Mesenchymal stem cell (in vitro differentiated cells and primary cell): ENCODE measurements around the gene ARHGAP32.
"Not testable (repeated sequence)": the region's sequence is repeated elsewhere in the genome, so short reads cannot be mapped to it uniquely, and the experiment has no call there.

Source experiments
- DNase-seq: peaks from one replicate; pipeline ENCODE4 v3.0.0-alpha.2; 2013
- H2AFZ ChIP-seq: one replicate; pipeline ENCODE4 v1.6.1; 2013; ENCODE audit warnings: low read depth, mild to moderate bottlenecking, control low read depth, inconsistent platforms, low read length, moderate library complexity
- H2AK5ac ChIP-seq: 2 replicates; pipeline ENCODE4 v1.6.1; 2013; ENCODE audit warnings: low read length, moderate library complexity, mild to moderate bottlenecking, inconsistent platforms; ENCODE audit not compliant: severe bottlenecking
- H2BK120ac ChIP-seq: one replicate; pipeline ENCODE4 v1.6.1; 2013; ENCODE audit warnings: low read depth, mild to moderate bottlenecking, inconsistent platforms, low read length, moderate library complexity
- H2BK12ac ChIP-seq, 2 experiments: one replicate each; pipeline ENCODE4 v1.6.1; 2013; ENCODE audit warnings: inconsistent platforms in 2 of 2, low read length in 2 of 2, mild to moderate bottlenecking in 2 of 2, moderate library complexity in 2 of 2, control low read depth in 1 of 2
- H2BK15ac ChIP-seq: one replicate; pipeline ENCODE4 v1.6.1; 2013; ENCODE audit warnings: mild to moderate bottlenecking, low read depth, inconsistent platforms; ENCODE audit not compliant: poor library complexity, severe bottlenecking
- H2BK5ac ChIP-seq: 2 replicates; pipeline ENCODE4 v1.6.1; 2013; ENCODE audit warnings: low read depth, mild to moderate bottlenecking, low read length, control low read depth, inconsistent platforms; ENCODE audit not compliant: poor library complexity, severe bottlenecking
- H3K14ac ChIP-seq, 2 experiments: one replicate each; pipeline ENCODE4 v1.6.1; 2013; ENCODE audit warnings: inconsistent platforms in 2 of 2, low read length in 2 of 2, control low read depth in 1 of 2, mild to moderate bottlenecking in 1 of 2, moderate library complexity in 1 of 2
- H3K18ac ChIP-seq, 2 experiments: one replicate each; pipeline ENCODE4 v1.6.1; 2013; ENCODE audit warnings: inconsistent platforms in 2 of 2, low read length in 2 of 2, control low read depth in 1 of 2, low read depth in 1 of 2, mild to moderate bottlenecking in 1 of 2
- H3K23ac ChIP-seq, 2 experiments: one replicate each; pipeline ENCODE4 v1.6.1; 2013; ENCODE audit warnings: inconsistent platforms in 2 of 2, low read length in 2 of 2, mild to moderate bottlenecking in 2 of 2, moderate library complexity in 2 of 2, control low read depth in 1 of 2
- H3K27ac ChIP-seq: 2 replicates; pipeline ENCODE4 v1.5.1; 2013; ENCODE audit warnings: mild to moderate bottlenecking, moderate library complexity, low read length, control low read depth, inconsistent platforms; ENCODE audit not compliant: poor library complexity, severe bottlenecking
- H3K27me3 ChIP-seq, 2 experiments: 2 replicates each; pipeline versions ENCODE4 v1.6.1 to v1.7.0; 2013; ENCODE audit warnings: low read length in 2 of 2, mild to moderate bottlenecking in 2 of 2, moderate library complexity in 2 of 2, control low read depth in 1 of 2, inconsistent platforms in 1 of 2; ENCODE audit not compliant: control insufficient read depth in 1 of 2, insufficient read depth in 1 of 2
- H3K36me3 ChIP-seq, 2 experiments: 2 replicates each; pipeline versions ENCODE4 v1.6.1 to v1.7.0; 2013; ENCODE audit warnings: low read length in 2 of 2, control low read depth in 1 of 2, inconsistent platforms in 1 of 2, low read depth in 1 of 2, mild to moderate bottlenecking in 1 of 2; ENCODE audit not compliant: insufficient read depth in 2 of 2, control insufficient read depth in 1 of 2
- H3K4ac ChIP-seq, 2 experiments: one replicate each; pipeline ENCODE4 v1.6.1; 2013; ENCODE audit warnings: inconsistent platforms in 2 of 2, low read length in 2 of 2, mild to moderate bottlenecking in 2 of 2, moderate library complexity in 2 of 2, control low read depth in 1 of 2, low read depth in 1 of 2
- H3K4me1 ChIP-seq: 2 replicates; pipeline ENCODE4 v1.6.1; 2013; ENCODE audit warnings: low read depth, low read length, control low read depth; ENCODE audit not compliant: control insufficient read depth, insufficient read depth
- H3K4me2 ChIP-seq: 2 replicates; pipeline ENCODE4 v1.6.1; 2013; ENCODE audit warnings: low read length, mild to moderate bottlenecking, inconsistent platforms; ENCODE audit not compliant: poor library complexity, severe bottlenecking
- H3K4me3 ChIP-seq, 2 experiments: 2 replicates each; pipeline versions ENCODE4 v1.5.1 to v1.7.0; 2013; ENCODE audit warnings: low read length in 2 of 2, mild to moderate bottlenecking in 2 of 2, control low read depth in 1 of 2, low read depth in 1 of 2; ENCODE audit not compliant: insufficient read depth in 1 of 2
- H3K79me1 ChIP-seq: replicated peaks from 2 replicates; pipeline ENCODE4 v1.6.1; 2013; ENCODE audit warnings: mild to moderate bottlenecking, control low read depth, low read length, inconsistent platforms; ENCODE audit not compliant: poor library complexity, severe bottlenecking
- H3K9ac ChIP-seq: 2 replicates; pipeline ENCODE4 v1.7.0; 2013; ENCODE audit warnings: mild to moderate bottlenecking, low read length, moderate library complexity
- H3K9me3 ChIP-seq: 2 replicates; pipeline ENCODE4 v1.7.0; 2013; ENCODE audit warnings: mild to moderate bottlenecking, low read length; ENCODE audit not compliant: control insufficient read depth
- H4K8ac ChIP-seq: one replicate; pipeline ENCODE4 v1.6.1; 2013; ENCODE audit warnings: inconsistent platforms, mild to moderate bottlenecking, low read length, moderate library complexity
- H4K91ac ChIP-seq: one replicate; pipeline ENCODE4 v1.6.1; 2013; ENCODE audit warnings: mild to moderate bottlenecking, low read length, inconsistent platforms
- WGBS: methylation state at CpG from one replicate; pipeline ENCODE4 v1.1.7; 2013; ENCODE audit warnings: mixed read lengths; 5-methylcytosine and 5-hydroxymethylcytosine counted together

Gene ARHGAP32

DNA sequence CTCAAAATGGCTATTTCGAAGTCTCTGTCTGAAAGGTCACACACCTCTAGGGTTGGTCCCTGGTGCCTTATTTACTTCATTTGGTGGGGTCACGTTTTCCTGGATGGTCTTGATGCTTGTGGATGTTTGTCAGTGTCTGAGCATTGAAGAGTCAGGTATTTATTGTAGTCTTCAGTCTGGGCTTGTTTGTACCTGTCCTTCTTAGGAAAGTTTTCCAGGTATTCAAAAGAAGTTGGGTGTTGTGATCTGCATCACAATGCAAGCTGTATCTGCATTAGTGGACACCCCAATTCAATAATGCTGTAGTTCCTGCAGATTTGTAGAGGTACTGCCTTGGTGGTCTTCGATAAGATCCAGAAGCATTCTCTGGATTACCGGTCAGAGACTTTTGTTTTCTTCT lies 186.0 kb downstream of the ARHGAP32 start:
- no peak overlapping the region for H3K9ac ChIP-seq
- no peak for DNase-seq
- no peaks in the 10 kb centered on the region for H3K36me3 ChIP-seq
- no peak overlapping the region for H4K91ac ChIP-seq
- H3K4me3 ChIP-seq, result no peak overlapping the region
- H2BK12ac ChIP-seq, result no peak overlapping the region
- no peak overlapping the region for H3K18ac ChIP-seq
- no peak overlapping the region for H3K27ac ChIP-seq
- H2BK15ac ChIP-seq, result no peak overlapping the region
- no peak overlapping the region for H3K4me2 ChIP-seq
- H2AFZ ChIP-seq, result no peak overlapping the region
- WGBS, result 94% methylated on average over 4 of the region's 4 CpGs
- H3K4me1 ChIP-seq, result no peaks in the 10 kb centered on the region
- H3K23ac ChIP-seq, result no peak overlapping the region
- H3K9me3 ChIP-seq, result peaks cover 5% of the 10 kb centered on the region
- H3K79me1 ChIP-seq, result no peaks in the 10 kb centered on the region
- no peaks in the 10 kb centered on the region for H3K27me3 ChIP-seq
- H3K14ac ChIP-seq, result no peak overlapping the region
- H2AK5ac ChIP-seq, result no peak overlapping the region
- no peak overlapping the region for H2BK120ac ChIP-seq
- no peak overlapping the region for H3K4ac ChIP-seq
- H2BK5ac ChIP-seq, result no peak overlapping the region
- H4K8ac ChIP-seq, result no peak overlapping the region

- WGBS, result 92% methylated on average over 8 of the region's 8 CpGs
- H3K14ac ChIP-seq, H2BK5ac ChIP-seq, H3K4ac ChIP-seq, H3K23ac ChIP-seq, DNase-seq, H3K27ac ChIP-seq, H2AFZ ChIP-seq, H3K18ac ChIP-seq, H3K9ac ChIP-seq, H3K36me3 ChIP-seq, H4K91ac ChIP-seq, H2AK5ac ChIP-seq, H2BK12ac ChIP-seq, H3K4me2 ChIP-seq, H2BK120ac ChIP-seq, H4K8ac ChIP-seq, H3K27me3 ChIP-seq, H2BK15ac ChIP-seq, H3K4me1 ChIP-seq, H3K79me1 ChIP-seq, H3K4me3 ChIP-seq: not testable (repeated sequence)
- H3K9me3 ChIP-seq, result peaks cover 14% of the 10 kb centered on the region
These were observed 193.0 kb downstream of the ARHGAP32 start for GRCh38 chr11:128999165-128999564.

DNA sequence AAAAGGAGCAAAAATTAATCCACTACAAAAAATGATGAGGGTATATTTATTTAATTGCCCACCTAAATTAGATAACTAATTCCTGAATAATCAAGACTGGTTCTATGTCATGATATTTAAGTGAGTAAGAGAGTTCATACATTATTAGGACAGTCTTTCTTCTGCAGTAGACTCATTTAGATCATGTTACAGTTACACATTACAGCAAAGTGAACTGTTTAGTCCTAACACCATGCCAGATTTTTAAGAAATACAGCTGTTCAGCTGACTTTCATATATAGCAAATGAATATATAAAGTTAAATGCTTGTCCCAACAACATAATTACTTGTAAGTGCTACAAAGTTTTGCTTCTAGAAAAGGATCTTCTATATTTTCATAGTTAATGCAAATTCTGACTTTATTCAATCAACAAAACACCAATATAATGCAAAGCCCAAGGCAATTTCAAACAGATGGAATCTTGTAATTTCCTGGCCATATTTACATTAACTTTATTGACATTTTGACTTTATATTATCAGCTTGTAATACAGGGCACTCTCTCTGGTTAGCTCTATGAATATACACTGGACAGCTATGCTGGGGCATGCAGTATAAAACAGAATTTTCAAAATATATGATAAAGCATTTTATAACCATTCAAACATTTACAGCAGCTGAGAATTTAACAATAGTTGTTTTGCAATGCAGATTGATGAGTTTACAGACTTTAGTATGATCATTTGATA lies 203.7 kb downstream of the ARHGAP32 start:
- H2AK5ac ChIP-seq, result no peak overlapping the region
- H3K4me1 ChIP-seq, result no peaks in the 10 kb centered on the region
- peaks cover 0 to 6% of the 10 kb centered on the region in 2 experiments for H3K36me3 ChIP-seq
- no peak overlapping the region for H4K8ac ChIP-seq
- H3K4me2 ChIP-seq, result no peak overlapping the region
- no peak overlapping the region for H3K4me3 ChIP-seq
- no peak overlapping the region for H2BK120ac ChIP-seq
- no peak overlapping the region for H3K9ac ChIP-seq
- H3K23ac ChIP-seq, result no peak overlapping the region
- no peaks in the 10 kb centered on the region for H3K9me3 ChIP-seq
- no peak overlapping the region for H3K4ac ChIP-seq
- H2BK5ac ChIP-seq, result no peak overlapping the region
- no peaks in the 10 kb centered on the region for H3K79me1 ChIP-seq
- no peak overlapping the region for H3K27ac ChIP-seq
- H3K27me3 ChIP-seq, result no peaks in the 10 kb centered on the region
- no peak overlapping the region for H3K14ac ChIP-seq
- no peak overlapping the region for H2AFZ ChIP-seq
- no peak for DNase-seq
- no peak overlapping the region for H2BK15ac ChIP-seq
- no peak overlapping the region for H3K18ac ChIP-seq
- no peak overlapping the region for H4K91ac ChIP-seq
- no peak overlapping the region for H2BK12ac ChIP-seq

DNA sequence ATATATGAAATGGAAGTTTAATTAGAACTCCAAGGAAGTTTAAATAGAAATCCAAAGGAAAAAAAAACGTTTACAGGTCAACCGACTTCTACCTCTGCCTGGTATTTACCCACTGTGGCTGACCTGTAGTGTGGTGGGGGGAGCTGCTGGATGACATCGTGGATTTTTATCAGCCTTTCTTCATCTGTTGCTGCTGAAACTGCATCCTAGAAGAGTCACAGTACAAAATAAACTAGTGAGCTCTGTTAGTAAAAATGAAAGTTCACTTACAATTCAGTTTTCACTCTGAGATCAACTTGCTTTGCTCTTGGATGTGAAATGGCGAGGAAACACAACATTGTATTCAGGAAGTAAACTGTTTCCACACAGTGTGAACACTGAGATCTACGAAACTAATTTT lies 206.2 kb downstream of the ARHGAP32 start:
- Histone ChIP-seq H4K8ac (no peak overlapping the region), H3K4me3 (no peak overlapping the region), H3K18ac (no peak overlapping the region), H2AFZ (no peak overlapping the region), H3K9me3 (no peaks in the 10 kb centered on the region), H3K79me1 (no peaks in the 10 kb centered on the region), H3K14ac (no peak overlapping the region), H2BK120ac (no peak overlapping the region), H4K91ac (no peak overlapping the region), H3K27ac (no peak overlapping the region), H3K27me3 (no peaks in the 10 kb centered on the region), H2AK5ac (no peak overlapping the region), H2BK12ac (no peak overlapping the region), H3K4ac (no peak overlapping the region), H3K23ac (no peak overlapping the region), H2BK15ac (no peak overlapping the region), H3K4me1 (no peaks in the 10 kb centered on the region), H2BK5ac (no peak overlapping the region), H3K36me3 (peaks cover 0 to 27% of the 10 kb centered on the region in 2 experiments), H3K4me2 (no peak overlapping the region), H3K9ac (no peak overlapping the region)
- DNase-seq, result no peak
- WGBS, result 100% methylated on average over 4 of the region's 5 CpGs
